ENCODE results near the gene PSMB10.
A peak's percentile ranks its signal among the peaks of the same experiment; 100 is the strongest.

The PSMB10 gene

DNA sequence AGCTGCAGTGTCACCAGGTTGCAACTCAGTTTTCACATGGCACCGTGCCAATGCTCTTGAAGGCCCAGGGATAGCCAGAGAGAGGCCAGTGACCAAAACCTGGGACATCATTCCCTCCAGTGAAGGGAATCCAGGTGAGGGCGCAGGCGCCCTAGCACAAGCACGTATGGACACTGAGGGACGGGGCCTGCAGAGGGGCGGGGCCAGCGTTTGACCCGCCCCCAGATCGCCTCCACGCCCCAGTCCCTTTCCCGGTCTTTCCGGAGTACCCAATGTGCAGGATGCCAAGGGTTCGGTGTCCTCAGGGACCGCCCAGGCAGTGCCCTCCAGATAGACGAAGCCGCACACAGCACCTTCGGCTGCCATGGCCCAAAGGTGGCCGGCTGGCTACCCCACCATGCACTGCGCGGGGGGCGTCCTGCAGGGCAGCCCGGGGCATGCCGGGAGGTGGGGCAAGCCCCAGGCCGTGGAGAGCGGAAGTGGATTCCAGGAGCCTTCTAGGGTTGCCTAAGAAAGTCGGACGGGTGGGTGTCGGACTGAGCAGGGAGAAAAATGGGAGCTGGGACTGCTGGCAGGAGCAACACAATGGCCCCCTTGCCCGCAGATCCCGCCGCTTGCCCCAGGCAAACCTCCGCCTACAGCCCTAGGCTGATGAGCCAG lies 27.1 kb upstream of the PSMB10 start:
- DNase-seq, result no peak

DNA sequence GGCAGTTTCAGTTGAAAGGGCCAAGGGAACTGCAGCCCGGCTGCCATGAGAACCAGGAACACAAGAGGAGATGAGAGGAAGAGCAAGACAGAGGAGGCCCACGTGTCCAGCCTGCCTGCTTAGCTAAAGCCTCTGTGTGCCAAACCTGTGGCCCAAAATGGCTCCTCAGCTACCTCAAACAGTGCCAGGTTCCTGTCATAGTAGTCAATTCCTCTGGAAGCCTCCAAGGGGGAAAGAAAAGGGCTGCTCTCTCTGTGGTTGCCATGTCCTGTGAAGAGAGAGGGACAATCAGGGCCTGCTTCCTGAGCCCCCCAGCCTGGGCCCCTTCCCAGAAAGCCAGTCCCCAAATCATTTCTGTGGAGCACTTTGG lies 26.6 kb upstream of the PSMB10 start:
- DNase-seq, result no peak

DNA sequence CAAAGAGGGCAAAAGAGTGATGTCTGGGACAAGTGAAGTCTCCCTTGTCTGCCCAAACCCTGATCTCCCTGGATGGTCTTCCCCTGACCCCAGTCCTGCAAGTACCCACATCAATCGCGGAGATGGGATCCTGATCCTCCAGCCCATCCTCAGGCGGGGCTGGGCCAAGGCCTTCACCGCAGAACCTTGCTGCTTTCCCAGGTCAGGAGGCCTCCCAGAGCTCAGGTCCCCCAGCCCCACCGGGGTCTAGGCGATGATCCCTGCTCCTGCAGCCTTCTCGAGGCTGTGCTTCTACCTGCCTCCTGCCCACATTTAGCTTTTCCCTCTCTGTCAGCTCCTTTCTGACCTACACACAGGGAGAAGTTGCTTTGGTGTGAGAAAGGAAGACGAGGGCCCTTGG lies 25.5 kb upstream of the PSMB10 start:
- DNase-seq, result no peak

DNA sequence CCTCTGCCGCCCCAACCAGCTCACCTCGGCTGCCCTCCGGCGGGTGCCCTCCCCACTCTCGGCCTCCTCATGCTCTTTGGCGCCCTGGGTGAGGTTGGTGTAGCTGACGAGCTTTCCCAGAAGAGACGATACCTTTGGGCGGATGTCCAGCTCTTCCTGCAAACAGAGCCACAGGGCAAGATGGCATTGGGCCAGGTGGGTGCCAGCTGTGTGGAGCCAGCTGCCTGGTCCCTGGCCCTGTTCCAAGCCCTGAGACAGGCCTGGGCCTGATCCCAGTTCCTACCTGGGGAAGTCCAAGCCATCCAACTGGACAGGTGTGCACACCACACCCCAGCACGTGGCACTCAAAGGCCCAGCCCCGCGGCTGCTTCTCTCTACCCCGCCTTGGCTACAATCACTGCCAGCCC lies 24.9 kb upstream of the PSMB10 start:
- no peak for DNase-seq

DNA sequence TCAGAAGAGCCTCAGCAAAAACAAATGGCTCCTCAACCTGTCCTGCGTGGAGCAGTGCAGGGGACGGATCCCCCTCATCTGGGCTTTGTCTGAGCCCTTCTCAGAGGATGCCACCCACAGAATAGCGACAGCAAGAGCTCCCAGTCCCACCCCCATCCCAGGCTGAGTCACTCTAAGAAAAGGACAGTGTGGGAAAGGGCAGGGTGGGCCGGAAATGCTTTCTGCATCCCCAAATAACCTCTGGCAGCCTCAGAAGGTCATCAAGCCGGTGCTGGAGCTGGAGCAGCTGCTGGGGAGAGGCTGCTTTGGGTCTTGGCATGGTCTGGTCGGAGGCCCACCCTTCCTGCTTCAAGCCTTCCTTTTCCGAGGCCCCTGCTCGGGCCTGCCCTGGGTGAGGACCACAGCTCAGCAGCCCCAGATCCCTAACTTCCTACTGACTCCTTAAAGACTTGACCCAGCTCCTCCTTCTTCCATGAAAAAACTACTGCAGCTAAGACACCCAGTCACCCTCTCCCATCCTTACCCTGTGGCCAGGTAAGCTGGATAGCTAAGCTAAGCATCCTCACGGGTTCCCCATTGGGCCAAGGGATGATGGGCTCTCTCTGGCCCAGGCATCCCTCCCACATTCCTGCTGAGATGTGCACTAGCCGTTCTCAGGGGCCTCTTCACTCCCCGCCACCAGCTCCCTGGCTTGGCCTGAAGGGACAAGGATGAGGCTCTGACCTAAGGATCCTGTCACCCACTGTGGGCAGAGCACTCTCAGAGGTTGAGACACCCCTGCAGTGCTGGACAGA lies 23.1 kb upstream of the PSMB10 start:
- peak; percentile 30 for DNase-seq

DNA sequence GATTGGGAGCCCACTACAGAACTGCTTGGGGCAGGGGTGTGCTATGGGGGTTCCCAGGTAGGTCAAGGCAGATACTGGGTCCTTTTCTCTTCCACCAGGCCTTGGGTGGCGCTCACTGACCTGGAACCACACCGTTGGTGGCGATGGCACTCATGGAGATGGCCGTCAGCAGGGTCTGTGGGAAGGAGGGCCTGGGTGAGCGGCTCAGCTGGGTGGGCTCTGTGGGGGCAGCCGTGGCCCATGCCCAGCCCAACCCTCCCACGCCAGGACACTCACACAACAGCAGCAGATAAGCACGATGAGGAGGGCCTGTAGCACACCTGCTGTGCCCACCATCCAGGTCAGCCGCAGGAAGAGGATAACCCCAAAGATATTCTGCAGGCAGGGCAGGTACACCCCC lies 21.0 kb upstream of the PSMB10 start:
- no peak for DNase-seq

DNA sequence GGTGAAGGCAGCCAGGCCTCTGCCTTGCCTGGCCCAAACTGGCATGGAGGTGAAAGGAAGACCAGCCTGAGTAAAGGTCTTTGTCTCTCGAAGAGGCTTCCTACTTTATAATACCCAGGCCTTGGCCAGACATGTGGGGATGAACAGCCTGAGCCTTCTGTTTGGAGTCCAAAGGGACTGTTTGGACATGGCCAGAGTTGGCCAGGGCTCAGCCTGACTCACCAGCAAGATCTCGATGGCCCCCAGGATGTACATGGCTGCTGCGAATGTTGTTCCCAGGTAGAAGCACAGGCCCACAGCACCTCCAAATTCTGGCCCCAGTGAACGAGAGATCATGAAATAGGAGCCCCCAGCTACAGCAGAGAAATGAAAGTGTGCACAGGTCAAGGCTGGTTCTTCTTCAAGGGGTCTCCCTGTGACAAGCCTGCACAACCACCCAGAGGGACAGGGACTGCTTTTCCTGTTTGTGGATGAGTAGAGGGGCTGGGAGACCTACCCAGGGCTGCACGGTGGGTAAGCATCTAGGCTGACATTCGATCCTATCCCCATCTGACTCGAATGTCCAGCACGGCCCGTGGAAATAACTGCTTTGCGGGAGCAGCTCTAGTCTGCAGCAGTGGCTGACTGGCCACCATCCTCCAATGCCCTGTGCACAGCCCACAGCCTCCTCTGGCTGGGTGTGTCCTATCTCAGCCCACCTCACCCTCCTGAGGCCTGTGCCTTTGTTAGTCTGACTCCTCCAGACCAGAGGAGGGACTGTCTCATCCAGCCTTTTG lies 18.0 kb upstream of the PSMB10 start:
- no peak for DNase-seq

DNA sequence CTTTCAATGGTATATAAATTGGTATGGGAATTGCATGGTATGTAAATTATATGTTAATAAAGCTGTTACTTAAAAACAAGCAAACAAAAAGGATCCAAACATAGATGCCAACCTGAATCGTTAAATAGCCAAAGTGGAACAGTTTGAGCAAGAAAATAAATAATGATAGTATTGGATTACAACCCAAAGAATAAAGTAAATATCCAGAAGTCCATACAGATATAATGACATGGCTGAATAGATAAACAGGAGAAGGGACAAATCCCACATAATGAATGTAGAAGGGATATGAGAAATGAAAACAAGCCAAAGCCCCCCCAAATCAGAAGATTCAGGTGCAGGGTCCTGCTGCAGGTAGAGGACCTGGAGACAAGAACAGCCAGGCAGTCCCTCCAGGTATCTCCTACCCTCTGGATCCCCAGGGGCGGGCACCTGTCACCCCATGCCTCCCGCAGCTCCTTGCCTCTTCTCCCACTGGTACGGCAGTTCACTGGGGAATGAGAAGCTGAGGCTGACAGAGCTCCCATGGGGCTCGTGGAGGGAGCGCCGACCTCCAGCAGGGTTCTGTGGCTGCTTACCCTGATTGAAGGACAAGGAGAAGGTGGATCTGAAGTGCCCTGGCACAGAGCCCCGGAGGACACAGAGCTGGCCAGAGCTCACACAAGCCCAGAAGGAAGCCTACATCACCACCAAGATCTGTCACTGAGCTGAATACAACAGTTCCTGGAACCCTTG lies 17.2 kb upstream of the PSMB10 start:
- DNase-seq, result no peak

DNA sequence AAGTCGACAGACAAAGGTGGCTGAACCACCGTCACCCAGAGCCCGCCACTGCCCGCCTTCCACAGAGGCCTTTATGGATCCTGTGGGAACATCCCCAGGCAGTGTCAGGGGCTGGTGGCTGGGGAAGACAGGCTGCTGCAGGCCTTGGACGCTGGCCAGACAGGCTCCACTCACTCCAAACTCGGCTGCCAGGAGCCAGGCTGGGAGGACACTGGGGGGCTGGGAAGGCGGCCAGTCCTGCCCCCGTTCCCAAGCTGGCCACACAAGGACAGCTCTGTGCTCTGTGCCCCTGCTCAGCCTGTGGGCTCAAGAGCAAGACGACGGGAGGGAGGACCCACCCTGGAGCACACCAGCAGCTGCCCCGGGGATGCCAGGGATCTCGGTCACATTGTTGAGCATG lies 14.8 kb upstream of the PSMB10 start:
- DNase-seq, result no peak

DNA sequence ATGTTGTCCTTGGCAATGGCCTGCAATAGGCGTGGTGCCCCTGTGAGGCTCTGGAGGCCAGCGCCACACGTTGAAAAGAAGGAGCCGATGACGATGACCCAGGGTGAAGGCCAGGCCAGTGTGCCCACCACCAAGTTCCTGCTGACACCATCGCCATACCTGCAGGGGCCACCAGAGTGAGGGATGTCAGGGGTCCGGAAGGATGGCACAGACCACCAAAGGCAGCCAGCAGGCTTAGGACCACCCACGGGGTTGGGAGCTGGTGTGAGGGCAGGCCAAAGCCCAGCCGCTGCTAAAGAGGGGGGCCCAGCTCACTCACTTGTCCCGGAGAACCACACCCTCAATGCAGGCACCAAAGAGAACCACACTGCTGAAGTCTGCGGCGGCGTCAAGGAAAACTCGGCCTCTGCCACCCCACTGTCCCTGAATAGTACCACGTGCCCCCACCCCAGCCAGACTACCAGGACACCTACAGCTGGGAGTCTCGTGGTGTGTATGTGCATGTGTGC lies 13.7 kb upstream of the PSMB10 start:
- DNase-seq, result no peak

DNA sequence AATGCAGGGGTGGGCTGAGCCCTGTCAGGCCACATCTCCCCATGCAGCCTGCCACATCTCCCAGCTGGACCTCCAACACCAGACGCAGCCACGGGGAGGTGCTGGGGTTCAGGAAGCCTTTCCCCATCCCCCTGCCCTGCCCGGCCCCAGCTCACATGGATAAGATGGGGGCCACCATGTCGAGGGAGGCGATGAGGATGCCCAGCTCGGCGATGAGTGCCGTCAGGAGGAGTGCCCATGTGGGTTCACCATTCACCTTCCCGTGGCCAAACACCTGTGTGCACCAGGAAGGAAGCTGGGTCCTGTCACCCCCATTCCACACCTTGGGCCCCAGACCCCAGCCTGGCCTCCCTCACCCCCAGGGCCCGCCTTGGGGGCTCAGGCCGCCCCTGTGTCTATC lies 13.0 kb upstream of the PSMB10 start:
- DNase-seq, result no peak

DNA sequence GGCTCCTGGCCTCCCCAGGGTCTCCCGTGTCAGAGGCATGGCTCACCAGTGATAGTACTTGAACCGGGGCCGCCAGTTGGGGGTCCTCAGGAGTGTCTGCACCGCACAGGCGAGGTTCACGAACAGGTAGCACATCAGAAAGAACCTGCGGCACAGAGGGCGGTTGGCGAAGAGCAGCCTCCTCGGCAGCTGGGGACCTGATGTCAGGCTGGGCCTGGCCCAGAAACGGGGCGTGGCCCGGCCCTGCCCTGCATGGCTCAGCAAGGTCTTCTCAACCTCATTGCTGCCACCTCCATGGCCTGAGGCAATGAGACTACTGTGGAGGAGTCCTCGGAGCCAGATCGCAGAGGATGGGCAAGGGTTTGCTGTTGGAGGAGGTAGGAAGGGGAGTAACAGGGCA lies 11.4 kb upstream of the PSMB10 start:
- DNase-seq, result no peak

DNA sequence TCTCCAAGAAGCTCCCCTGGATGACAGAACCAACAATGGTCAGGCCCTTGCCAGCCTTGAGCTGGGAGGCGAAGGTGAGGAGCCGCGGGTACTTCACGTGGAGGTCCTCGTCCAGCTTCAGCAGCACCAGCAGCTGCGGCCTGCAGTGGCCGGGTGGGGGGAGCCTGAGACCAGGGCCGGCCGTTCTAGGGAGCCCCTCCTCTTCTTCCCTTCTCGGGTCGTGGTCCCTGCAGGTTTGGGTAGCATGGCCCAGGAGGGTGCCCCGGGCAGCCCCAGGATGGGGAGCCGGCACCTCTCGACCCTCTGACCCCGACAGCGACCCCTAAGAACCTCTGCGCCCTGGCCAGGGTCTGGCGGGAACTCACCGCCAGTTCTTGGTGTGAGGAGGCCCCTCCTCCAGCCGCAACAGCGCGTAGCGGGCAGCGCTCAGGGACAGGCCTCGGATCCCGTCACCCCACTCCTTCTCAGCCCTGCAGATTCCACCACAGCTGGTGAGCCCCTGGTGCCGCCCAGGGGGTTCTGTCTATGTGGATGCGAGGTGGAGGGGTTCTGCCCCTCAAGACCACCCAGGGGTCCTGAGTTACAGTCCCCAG lies 10.4 kb upstream of the PSMB10 start:
- no peak for DNase-seq

DNA sequence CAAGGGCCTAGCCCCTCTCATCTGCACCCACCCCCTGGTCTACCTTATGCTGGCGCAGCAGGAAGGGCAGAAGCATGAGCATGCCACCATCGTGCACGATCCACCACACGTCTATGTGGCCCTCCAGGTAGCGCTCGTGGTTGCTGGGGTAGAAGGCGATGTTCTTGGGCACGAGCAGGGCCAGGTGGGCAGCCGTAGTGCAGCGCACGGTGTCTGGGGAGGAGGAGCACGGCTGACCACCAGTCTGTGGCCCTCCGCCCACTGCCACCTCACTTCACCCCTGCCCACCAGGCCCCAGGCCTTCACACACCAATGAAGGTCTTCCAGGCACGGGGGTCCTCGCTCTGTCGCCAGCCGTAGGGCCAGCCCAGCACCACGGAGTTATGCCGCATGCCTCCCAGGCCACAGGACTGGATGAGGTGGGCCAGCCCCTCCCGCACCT lies 9.5 kb upstream of the PSMB10 start:
- DNase-seq, result no peak

DNA sequence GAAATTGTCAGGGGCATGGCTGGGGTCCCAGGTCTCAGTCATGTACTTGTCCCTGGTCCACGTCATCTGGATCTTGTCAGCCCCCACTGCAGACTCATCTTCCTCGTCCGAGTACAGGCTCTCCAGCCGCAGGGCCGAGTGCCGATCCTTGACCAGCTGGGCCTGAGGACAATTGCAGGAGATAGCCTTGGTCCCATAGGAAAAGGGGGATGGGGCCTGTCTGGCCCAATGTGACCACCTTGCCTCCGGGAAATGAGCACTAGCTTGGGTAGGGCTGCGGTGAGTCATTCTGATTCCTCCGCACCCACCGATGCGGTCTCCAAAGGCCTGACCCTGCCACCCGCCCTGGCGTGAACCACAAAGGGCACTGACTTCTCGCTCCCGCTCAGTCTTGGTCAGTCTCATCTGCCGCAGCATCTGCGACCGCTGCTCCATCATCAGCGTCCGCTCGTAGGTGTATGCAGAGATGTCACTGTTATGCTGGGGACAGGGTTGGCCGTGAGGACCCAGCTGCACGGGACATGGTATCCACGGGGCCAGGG lies 8.8 kb upstream of the PSMB10 start:
- DNase-seq, result no peak

DNA sequence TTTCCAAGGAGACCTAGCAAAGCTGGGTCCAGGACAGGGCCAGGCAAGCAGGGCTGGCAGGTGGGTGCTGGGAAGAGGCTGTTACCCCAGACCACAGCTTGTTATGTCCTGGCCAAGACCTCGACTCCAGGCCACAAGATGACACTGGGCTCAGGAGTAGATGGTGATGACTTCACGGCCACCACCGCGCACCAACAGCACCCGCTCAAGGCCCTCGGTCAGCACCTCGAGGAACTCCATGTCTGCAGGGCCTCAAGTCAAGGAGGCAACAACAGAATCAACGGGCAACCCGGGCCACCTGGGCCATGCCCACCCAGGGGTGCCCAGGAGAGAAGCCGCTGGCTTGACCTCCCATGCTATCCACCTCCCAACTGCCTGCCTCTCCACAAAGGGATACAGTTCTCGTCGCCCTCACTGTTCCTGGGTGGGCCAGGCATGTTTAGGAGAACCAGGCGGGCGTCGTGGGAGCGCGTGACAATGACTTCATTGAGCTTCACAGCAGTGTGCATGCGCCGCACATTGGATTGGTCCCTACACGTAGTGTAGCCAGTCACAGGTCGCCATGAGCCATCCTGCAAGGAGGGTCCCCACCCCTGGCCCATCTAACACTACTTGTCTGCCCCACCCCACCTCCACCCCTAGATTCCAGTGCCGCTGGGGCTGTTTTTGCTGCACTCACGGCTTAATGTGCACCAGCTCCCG lies 8.2 kb upstream of the PSMB10 start:
- no peak for DNase-seq

DNA sequence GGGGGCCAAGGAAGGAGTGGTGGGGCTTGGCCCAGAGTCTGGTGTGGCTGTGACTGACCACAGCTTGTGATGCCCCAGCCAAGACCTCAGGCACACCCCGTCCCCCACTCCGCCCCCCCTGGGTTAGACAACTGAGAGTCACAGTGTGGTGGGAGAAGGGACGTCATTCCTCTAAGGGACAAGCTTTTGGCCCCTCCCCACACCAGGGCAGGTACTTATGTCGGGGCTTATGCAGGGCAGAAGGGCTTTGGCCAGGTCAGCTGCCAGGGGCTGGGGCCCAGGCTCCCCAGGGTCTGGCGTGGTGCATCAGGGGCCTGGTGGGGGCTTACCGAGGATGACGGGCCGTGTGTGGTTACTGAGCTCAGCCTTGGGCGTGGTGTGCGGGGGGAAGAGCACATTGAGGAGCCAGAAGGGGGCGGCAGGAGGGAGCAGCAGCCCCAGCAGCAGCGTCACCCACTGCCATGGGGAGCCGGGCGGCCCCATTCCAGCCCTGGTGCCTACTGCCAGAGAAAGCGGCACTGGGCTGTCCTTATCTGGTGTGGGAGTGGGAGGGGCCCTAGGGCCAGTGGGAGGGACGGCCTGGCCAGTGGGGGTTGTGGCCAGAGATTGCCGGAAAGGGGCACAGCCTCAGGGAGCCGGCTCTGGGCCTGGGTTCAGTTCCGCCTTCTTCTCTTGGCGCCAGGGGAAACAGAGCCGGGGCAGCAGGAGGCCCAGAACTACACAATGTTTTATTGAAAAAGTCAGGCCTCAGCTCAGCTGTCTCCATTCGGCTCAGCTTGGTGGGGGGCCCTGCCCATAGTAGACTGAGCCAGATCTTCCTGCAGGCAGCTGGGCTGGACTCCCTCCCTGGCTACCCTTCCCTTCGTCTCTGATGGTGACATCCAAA lies 7.2 kb upstream of the PSMB10 start, which contains the start of gene LCAT:
TSS of gene LCAT (minus strand) at position 502 of the 886 bp plus-strand sequence. CDS start at position 483, 19 bp downstream.
- no peak for DNase-seq

DNA sequence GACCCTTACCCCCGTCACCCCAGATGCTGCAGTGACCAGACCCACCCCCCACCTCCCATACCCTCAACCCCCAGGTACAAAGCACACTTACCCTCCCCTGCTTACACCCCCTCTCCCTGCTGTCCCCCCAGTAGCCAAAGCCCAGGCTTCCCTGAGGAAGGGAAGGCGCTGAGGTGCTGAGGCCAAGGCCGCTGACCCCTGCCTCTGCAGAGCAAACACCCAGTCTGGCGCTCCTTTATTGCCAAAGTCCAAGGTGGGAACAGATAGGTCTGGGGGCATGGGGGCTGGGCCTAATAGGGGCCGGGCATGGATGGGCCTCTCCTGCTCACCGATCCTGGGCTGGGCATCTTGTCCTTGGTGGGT lies 6.6 kb upstream of the PSMB10 start:
- DNase-seq, result no peak

DNA sequence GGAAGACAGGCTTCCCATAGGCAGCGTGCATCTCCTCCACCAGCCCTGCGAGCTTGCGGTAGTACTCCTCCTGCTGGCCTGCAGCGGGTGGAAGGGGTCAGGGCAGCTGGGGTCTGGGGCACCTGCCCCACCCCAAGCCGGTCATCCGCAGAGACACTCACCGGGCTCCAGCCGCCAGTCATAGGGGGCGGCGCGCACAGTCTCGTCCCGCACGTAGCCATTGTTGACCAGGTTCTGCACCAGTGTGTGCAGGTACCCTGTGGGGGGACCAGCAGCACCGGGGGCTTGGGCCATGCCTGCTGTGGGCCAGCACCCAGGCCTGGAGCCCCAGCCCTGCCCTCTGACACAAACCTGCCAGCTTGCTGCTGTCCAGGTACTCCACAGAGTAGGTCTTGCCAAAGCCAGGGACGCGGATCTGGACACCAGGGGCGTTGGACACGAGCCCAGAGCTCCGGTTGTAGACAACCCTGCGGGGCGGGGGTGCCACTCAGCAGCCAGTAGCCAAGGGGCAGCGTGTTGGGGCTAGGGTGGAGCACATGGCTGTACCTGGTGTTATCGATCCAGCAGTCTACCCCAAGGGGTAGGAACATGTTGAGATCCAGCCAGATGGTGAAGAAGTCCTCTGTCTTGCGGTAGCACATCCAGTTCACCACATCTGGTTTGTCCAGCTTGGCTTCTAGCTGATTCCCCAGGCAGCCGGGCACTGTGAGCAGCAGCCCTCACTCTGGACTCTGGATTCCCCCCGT lies 6.0 kb upstream of the PSMB10 start:
- DNase-seq, result no peak

DNA sequence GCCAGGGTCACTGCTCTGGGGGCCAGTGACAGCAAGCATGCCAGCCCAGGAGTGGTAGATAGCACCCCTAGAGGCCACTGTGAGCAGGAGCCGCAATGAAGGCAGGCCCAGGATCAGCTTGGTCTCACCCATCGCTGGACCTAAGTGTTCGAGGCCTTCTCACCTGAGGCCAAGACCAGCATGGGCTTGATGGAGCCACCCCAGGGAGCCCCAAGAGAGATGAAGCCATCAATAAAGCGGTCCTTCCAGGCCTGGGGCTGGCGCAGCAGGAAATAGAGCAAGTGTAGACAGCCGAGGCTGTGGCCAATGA lies 5.5 kb upstream of the PSMB10 start:
- no peak for DNase-seq

All from amniotic stem cell (primary cell).